Amygdala (tissue), 56 donors: ENCODE results near the gene ERBB4.
A peak's percentile ranks its signal among the peaks of the same experiment; 100 is the strongest.
"Not testable (repeated sequence)": the region's sequence is repeated elsewhere in the genome, so short reads cannot be mapped to it uniquely, and the experiment has no call there.

Experiments
- DNase-seq, 56 donors: peaks; one replicate each; lab custom pipeline; 2025; lab: John Stamatoyannopoulos, UW

ERBB4 gene

GRCh38 chr2:211671977-211672376 is 866.6 kb downstream of the ERBB4 start:
- DNase-seq: no peak

DNA sequence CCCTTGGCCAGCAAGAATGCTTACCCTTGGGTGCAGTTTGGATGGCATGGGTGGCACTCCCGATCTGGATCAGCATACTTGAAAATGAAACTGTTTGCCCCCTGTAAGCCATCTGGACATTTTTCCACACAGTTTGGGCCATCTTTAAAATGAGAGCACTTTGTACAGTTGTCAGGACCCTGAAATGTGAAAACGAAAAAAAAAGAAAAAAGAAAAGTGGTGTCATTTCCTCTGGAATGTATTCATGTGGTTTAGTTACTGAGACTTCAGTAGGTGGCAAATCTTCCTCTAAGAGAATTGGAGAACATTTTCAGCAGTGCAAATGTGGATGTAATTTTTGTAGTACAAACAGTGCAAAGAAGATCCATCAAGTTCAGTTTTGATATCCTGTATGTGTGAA is 873.3 kb downstream of the ERBB4 start:
- no peak for DNase-seq

- DNase-seq: no peak
Observed at GRCh38 chr2:211664321-211664720, 874.3 kb downstream of the ERBB4 start.

GRCh38 chr2:211654211-211654780 is 884.3 kb downstream of the ERBB4 start:
- no peak for DNase-seq

- DNase-seq: no peak
Observed at GRCh38 chr2:211652327-211652726, 886.3 kb downstream of the ERBB4 start.

- DNase-seq: no peak
Observed at GRCh38 chr2:211649331-211649730, 889.3 kb downstream of the ERBB4 start.

DNA sequence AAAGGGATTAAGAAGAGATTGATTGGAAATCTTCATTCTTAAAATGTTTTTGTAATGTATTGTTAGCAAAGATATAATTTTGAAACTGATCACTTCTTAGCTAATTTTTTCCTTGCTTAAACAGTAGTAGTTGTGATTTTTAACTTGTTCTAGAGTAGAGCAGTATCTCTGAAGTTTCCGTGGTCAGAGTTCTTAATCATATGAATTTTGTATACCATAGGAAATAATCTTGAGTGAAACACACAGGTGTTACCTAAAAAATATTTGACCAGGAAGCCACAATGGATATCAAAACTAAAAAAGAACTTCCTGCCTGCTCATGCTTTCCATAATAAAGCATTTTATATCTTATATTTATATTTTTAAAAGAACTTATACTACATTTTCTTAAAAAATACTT is 907.1 kb downstream of the ERBB4 start:
- DNase-seq: no peak

DNA sequence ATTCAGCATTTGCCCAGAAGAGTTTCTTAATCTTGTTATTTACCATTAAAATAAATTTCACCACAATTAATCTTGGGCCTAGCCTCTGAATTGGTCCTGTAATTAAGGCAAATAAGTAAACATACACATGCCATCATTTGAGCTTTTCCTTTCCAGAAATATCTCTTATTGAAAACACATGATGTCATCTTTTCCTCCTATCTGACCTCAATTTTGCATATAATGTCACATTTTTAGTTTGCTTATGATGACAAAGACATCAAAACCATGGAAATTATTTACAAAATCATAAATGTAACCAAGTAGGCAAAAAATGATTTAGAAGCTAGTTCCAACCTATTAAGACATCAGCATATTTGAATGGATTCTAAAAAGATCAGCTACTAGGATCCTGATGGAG is 915.5 kb downstream of the ERBB4 start:
- DNase-seq: no peak

GRCh38 chr2:211620986-211621385 is 917.6 kb downstream of the ERBB4 start:
- no peak for DNase-seq

- DNase-seq: no peak
Observed at GRCh38 chr2:211617803-211618202, 920.8 kb downstream of the ERBB4 start.

DNA sequence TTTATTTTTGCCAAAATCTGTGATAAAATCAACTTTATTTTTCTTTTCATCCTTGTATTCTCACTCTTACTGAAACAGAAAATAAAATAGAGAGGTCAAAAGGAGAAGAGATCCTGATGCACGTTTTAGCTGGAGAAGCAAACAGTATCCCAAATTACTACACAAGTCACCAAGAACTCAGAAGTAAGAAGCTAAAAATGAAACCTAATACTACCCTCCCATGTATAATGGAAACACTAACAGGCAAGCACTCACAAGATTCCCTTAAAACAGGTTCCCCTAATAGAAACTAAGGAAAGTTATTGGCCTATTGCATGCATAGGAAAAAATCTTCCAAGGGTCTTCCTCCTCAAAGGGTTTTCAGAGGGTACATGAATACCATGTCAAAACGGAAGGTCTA is 927.0 kb downstream of the ERBB4 start:
- no peak for DNase-seq

DNA sequence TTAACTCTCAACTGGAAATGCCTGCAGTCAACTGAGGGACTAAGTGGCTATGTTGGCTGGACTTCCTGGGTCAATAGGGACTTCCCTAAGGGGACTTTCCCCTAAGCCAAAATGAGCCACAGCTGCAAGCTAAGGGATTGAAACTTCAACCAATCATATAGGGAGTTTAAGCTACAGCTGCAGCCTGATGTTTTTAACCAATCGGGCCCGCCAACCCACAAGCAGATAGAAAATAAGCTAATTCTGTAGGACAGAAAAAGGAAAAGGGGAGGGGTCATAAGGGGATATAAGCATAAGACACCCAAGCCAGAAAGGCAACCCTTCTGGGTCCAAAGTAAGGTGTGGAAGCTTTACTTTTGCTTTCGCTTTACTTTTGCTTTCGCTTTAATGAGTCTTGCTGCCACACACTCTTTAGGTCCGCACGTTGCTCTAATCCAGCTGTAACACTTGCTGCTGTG is 927.5 kb downstream of the ERBB4 start:
- DNase-seq: no peak

- no peak for DNase-seq
Observed at GRCh38 chr2:211609127-211609526, 929.5 kb downstream of the ERBB4 start.

- DNase-seq: no peak
Observed at GRCh38 chr2:211599146-211599545, 939.5 kb downstream of the ERBB4 start.

GRCh38 chr2:211598238-211598637 is 940.4 kb downstream of the ERBB4 start:
- no peak for DNase-seq

- DNase-seq: not testable (repeated sequence)
Observed at GRCh38 chr2:211592006-211592405, 946.6 kb downstream of the ERBB4 start.

DNA sequence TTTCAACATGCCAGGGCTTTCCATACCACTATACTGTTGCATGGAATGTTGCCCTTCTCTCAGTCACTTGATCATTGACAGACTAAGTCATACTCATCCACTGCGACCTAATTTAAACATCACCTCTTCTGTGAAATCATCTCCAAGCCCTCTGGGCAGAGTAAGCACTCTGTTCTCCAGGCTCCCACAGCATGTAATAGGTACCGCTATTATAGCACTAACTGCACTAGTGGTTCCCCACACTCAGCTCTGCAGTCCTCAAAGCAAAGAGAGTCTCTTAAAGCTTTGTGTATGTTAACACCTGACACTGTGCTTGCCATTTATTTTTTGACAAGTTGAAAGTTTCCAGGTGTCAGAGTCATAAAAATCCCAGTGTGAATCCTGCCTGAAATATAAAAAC is 947.2 kb downstream of the ERBB4 start:
- DNase-seq: no peak

DNA sequence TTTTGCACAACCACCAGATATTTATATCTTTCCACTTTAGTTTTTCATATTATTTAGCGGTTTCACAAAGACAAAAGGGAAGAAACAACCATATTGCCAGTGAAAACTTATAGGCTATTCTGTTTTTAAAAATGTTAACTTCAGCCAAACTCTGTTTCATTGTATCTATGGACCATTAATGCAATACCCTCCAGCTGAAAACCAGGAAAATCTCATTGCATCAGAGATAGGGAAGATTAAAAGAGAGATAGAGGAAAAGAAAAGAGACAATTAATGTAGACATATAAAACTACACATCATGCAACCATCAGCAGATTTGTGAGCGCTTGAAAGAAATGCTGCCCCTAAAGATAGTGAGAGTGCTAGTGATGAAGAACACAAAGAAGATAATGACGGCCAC is 970.2 kb downstream of the ERBB4 start:
- DNase-seq: no peak

GRCh38 chr2:211564441-211564840 is 974.2 kb downstream of the ERBB4 start:
- DNase-seq: no peak

- no peak for DNase-seq
Observed at GRCh38 chr2:211545582-211545981, 993.0 kb downstream of the ERBB4 start.

GRCh38 chr2:211534632-211535031 is 1004.0 kb downstream of the ERBB4 start:
- DNase-seq: peak in 4 of 56 donors; percentile 1 to 5 (median 1)

DNA sequence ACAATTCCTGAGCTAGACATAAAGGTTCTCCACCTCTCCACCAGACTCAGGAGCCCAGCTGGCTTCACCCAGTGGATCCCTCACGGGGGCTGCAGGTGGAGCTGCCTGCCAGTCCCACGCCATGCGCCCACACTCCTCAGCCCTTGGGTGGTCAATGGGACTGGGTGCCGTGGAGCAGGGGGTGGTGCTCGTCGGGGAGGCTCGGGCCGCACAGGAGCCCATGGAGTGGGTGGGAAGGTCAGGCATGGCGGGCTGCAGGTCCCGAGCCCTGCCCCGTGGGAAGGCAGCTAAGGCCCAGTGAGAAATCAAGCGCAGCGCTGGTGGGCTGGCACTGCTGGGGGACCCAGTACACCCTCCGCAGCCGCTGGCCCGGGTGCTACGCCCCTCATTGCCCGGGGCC is 1014.4 kb downstream of the ERBB4 start:
- not testable (repeated sequence) for DNase-seq

DNA sequence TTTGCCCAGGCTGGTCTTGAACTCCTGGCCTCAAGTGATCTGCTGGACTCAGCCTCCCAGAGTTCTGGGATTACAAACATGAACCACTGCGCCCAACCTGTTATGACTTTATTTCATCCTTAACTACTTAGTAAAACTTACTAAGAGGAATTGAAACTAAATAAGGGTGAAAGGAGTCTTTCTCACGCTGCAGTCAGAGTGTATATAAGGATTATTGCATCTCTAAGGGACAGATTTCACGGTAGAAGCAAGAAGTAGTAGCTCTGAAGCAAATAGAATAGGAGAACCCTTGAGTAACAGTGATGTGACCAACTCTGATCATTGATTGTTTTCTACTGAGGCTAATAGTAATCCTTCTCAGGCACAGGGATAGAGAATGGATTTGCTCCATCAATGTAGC is 1022.1 kb downstream of the ERBB4 start:
- no peak for DNase-seq
